T-helper 17 cell (primary cell): ENCODE measurements around the gene EMP3. TPM values are rescaled to one million over a fixed set of nuclear protein-coding genes. Genes with fewer than 3 reads are reported as not detected.
A peak's percentile ranks its signal among the peaks of the same experiment; 100 is the strongest.
"Not testable (repeated sequence)": the region's sequence is repeated elsewhere in the genome, so short reads cannot be mapped to it uniquely, and the experiment has no call there.

Experiments
- ATAC-seq: fragments of 150-1000 bp; cut with Tn5 transposase; 2 replicates; pipeline ENCODE4 v1.10.0; 2021; ENCODE audit warnings: mild to moderate bottlenecking, moderate library complexity
- DNase-seq, 3 donors: peaks; one replicate each; pipeline versions ENCODE4 v3.0.0 to v3.0.0-alpha.2; 2020 to 2021
- H3K9me3 ChIP-seq: one replicate; pipeline ENCODE4 v1.7.0; 2013; ENCODE audit warnings: low read length, mild to moderate bottlenecking; ENCODE audit not compliant: control insufficient read depth, poor library complexity, severe bottlenecking
- H3K27ac Mint-ChIP-seq: one replicate; pipeline ENCODE4 v1.8.0; 2022; ENCODE audit warnings: mild to moderate bottlenecking, moderate library complexity, mixed read lengths
- H3K27me3 Mint-ChIP-seq: one replicate; pipeline ENCODE4 v1.8.0; 2022; ENCODE audit warnings: mixed read lengths
- H3K36me3 Mint-ChIP-seq: one replicate; pipeline ENCODE4 v1.8.0; 2022; ENCODE audit warnings: low read depth, mixed read lengths
- H3K4me1 Mint-ChIP-seq: one replicate; pipeline ENCODE4 v1.8.0; 2022; ENCODE audit warnings: mild to moderate bottlenecking, mixed read lengths
- H3K4me3 Mint-ChIP-seq: one replicate; pipeline ENCODE4 v1.8.0; 2022; ENCODE audit warnings: mild to moderate bottlenecking, moderate library complexity, mixed read lengths
- total RNA-seq, 4 donors: library from RNA in 2 of 4; stranded (reverse) in 2 of 4; gene quantifications; one replicate each; pipeline ENCODE4 v1.2.3 and lab custom pipeline; 2022 to 2026

Gene EMP3
- total RNA-seq: 100 to 1,000 TPM; 286 to 374 TPM
- total RNA-seq (lab: John Stamatoyannopoulos, UW): 142 to 169 reads per million in 2 donors

GRCh38 chr19:48325265-48325910 lies at the start of gene EMP3:
Gene EMP3, plus strand, starts transcription at chr19:48325552. Its CDS starts 1,293 bp downstream, at chr19:48326845.
- Mint-ChIP-seq H3K4me1 (peaks cover 67% of the 10 kb centered on the region), H3K27me3 (no peaks in the 10 kb centered on the region), H3K36me3 (peaks cover 3% of the 10 kb centered on the region), H3K4me3 (peak within 1 kb of the TSS; percentile 97), H3K27ac (peak within 1 kb of the TSS; percentile 100)
- no peaks in the 10 kb centered on the region for H3K9me3 ChIP-seq
- ATAC-seq: peak; percentile 38
- peak; percentile 70 to 81 (median 72) for DNase-seq

GRCh38 chr19:48279747-48280146 lies 45.6 kb upstream of the EMP3 start:
- no peak overlapping the region for H3K4me3 Mint-ChIP-seq
- no peaks in the 10 kb centered on the region for H3K9me3 ChIP-seq
- no peak for DNase-seq
- no peaks in the 10 kb centered on the region for H3K36me3 Mint-ChIP-seq
- H3K27me3 Mint-ChIP-seq: peaks cover 11% of the 10 kb centered on the region
- no peak for ATAC-seq
- peaks cover 2% of the 10 kb centered on the region for H3K4me1 Mint-ChIP-seq
- H3K27ac Mint-ChIP-seq: no peak overlapping the region

GRCh38 chr19:48283908-48284307 lies 41.4 kb upstream of the EMP3 start:
- no peak overlapping the region for H3K4me3 Mint-ChIP-seq
- H3K36me3 Mint-ChIP-seq: peaks cover 2% of the 10 kb centered on the region
- peaks cover 7% of the 10 kb centered on the region for H3K27me3 Mint-ChIP-seq
- H3K4me1 Mint-ChIP-seq: no peaks in the 10 kb centered on the region
- H3K27ac Mint-ChIP-seq: no peak overlapping the region
- no peak for DNase-seq
- no peak for ATAC-seq
- H3K9me3 ChIP-seq: no peaks in the 10 kb centered on the region

- no peaks in the 10 kb centered on the region for H3K4me1 Mint-ChIP-seq
- no peak overlapping the region for H3K27ac Mint-ChIP-seq
- peaks cover 13% of the 10 kb centered on the region for H3K27me3 Mint-ChIP-seq
- no peak for ATAC-seq
- H3K4me3 Mint-ChIP-seq: no peak overlapping the region
- DNase-seq: no peak
- H3K36me3 Mint-ChIP-seq: peaks cover 2% of the 10 kb centered on the region
- no peaks in the 10 kb centered on the region for H3K9me3 ChIP-seq
These were observed 40.5 kb upstream of the EMP3 start for GRCh38 chr19:48284896-48285295.

GRCh38 chr19:48287748-48288147 lies 37.6 kb upstream of the EMP3 start:
- Mint-ChIP-seq H3K27ac (no peak overlapping the region), H3K4me3 (no peak overlapping the region), H3K27me3 (peaks cover 13% of the 10 kb centered on the region), H3K36me3 (peaks cover 2% of the 10 kb centered on the region), H3K4me1 (peaks cover 5% of the 10 kb centered on the region)
- ATAC-seq: no peak
- DNase-seq: no peak
- no peaks in the 10 kb centered on the region for H3K9me3 ChIP-seq

GRCh38 chr19:48290401-48290770 lies 35.0 kb upstream of the EMP3 start:
- peaks cover 5% of the 10 kb centered on the region for H3K4me1 Mint-ChIP-seq
- DNase-seq (no peak), ATAC-seq (no peak)
- no peak overlapping the region for H3K27ac Mint-ChIP-seq
- H3K27me3 Mint-ChIP-seq: peaks cover 12% of the 10 kb centered on the region
- no peaks in the 10 kb centered on the region for H3K9me3 ChIP-seq
- H3K36me3 Mint-ChIP-seq: peaks cover under 1% of the 10 kb centered on the region
- H3K4me3 Mint-ChIP-seq: no peak overlapping the region

GRCh38 chr19:48290771-48291488 lies 34.4 kb upstream of the EMP3 start:
- no peaks in the 10 kb centered on the region for H3K9me3 ChIP-seq
- Mint-ChIP-seq H3K4me3 (peak overlapping the region; percentile 77), H3K4me1 (peaks cover 5% of the 10 kb centered on the region), H3K27me3 (peaks cover 12% of the 10 kb centered on the region), H3K27ac (no peak overlapping the region), H3K36me3 (no peaks in the 10 kb centered on the region)
- ATAC-seq: peak; percentile 62
- DNase-seq: peak; percentile 48 to 63 (median 59)

- Mint-ChIP-seq H3K27me3 (peaks cover 12% of the 10 kb centered on the region), H3K4me3 (peak overlapping the region; percentile 77)
- not testable (repeated sequence) for H3K36me3 Mint-ChIP-seq, H3K27ac Mint-ChIP-seq, H3K9me3 ChIP-seq, H3K4me1 Mint-ChIP-seq, ATAC-seq, DNase-seq
These were observed 33.9 kb upstream of the EMP3 start for GRCh38 chr19:48291489-48291815.

GRCh38 chr19:48292798-48293197 lies 32.6 kb upstream of the EMP3 start:
- Mint-ChIP-seq H3K4me3 (no peak overlapping the region), H3K27me3 (peaks cover 12% of the 10 kb centered on the region), H3K4me1 (peaks cover 7% of the 10 kb centered on the region), H3K27ac (no peak overlapping the region), H3K36me3 (peaks cover 2% of the 10 kb centered on the region)
- no peaks in the 10 kb centered on the region for H3K9me3 ChIP-seq
- DNase-seq (no peak), ATAC-seq (no peak)

- Mint-ChIP-seq H3K4me3 (no peak overlapping the region), H3K36me3 (peaks cover 2% of the 10 kb centered on the region), H3K4me1 (peaks cover 7% of the 10 kb centered on the region), H3K27me3 (peaks cover 7% of the 10 kb centered on the region), H3K27ac (no peak overlapping the region)
- H3K9me3 ChIP-seq: no peaks in the 10 kb centered on the region
- ATAC-seq (no peak), DNase-seq (no peak)
These were observed 29.9 kb upstream of the EMP3 start for GRCh38 chr19:48295458-48295857.

- Mint-ChIP-seq H3K4me3 (no peak overlapping the region), H3K36me3 (peaks cover 2% of the 10 kb centered on the region), H3K27me3 (peaks cover 7% of the 10 kb centered on the region), H3K27ac (no peak overlapping the region), H3K4me1 (peaks cover 2% of the 10 kb centered on the region)
- no peak for ATAC-seq
- no peaks in the 10 kb centered on the region for H3K9me3 ChIP-seq
- no peak for DNase-seq
These were observed 28.2 kb upstream of the EMP3 start for GRCh38 chr19:48296963-48297734.

- Mint-ChIP-seq H3K27ac (no peak overlapping the region), H3K27me3 (peaks cover 7% of the 10 kb centered on the region), H3K4me1 (peaks cover 2% of the 10 kb centered on the region), H3K36me3 (peaks cover 2% of the 10 kb centered on the region), H3K4me3 (no peak overlapping the region)
- ATAC-seq (no peak), DNase-seq (no peak)
- no peaks in the 10 kb centered on the region for H3K9me3 ChIP-seq
These were observed 27.4 kb upstream of the EMP3 start for GRCh38 chr19:48297975-48298374.

GRCh38 chr19:48301886-48302599 lies 23.3 kb upstream of the EMP3 start:
- Mint-ChIP-seq H3K27ac (no peak overlapping the region), H3K4me3 (no peak overlapping the region), H3K27me3 (no peaks in the 10 kb centered on the region), H3K36me3 (peaks cover 3% of the 10 kb centered on the region), H3K4me1 (peaks cover 3% of the 10 kb centered on the region)
- ATAC-seq (no peak), DNase-seq (no peak)
- H3K9me3 ChIP-seq: no peaks in the 10 kb centered on the region
